ENCODE results near the gene ICAM1. TPM values are rescaled to one million over a fixed set of nuclear protein-coding genes. Genes with fewer than 3 reads are reported as not detected.

The ICAM1 gene
- total RNA-seq, 5 donors from 2014 or later (not counting 1 experiment from before 2014, with no cell fraction given): 4.2 to 11.0 (median 5.9) TPM

DNA sequence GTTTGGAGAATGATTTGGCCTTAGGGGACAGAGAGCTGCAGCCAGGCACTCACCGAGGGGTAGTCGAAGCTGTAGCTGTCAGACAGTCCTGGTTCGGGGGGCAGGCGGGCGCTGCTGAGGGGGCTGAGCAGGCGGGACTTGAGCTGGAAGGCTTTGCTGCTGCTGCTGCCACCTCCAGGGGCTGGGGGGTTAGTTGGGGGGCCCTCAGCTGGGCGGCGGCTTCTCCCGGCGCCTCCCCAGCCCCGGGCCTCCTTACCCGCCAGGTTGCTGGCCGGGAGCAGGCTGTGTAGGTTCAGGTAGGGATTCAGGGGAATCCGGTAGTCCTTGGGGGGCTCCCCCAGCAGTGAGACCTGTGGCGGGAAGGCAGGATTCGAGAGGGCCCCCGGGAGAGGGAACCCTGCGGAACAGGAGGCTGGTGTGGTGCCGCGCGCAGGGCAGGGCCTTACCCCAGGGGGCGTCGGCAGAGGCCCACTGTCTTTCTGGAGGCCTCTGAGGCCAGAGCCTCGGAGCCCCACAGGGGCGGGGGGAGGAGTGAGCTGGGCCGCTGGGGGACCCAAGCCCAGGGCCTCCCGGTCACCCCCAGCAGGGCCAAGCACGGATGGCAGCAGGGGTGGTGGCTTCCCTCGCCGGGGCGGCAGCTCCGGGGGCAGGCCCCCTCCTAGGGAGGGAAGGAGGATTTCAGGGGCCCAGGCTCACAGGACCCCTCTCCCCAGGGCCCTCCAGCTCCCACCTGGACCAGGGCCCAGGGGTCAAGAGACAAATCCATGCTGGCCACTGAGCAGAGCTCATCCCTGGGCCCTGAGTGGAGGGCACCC, 49.9 kb downstream of the ICAM1 start:
- DNase-seq (no peak), ATAC-seq (replicated peaks in 1 of 4) (no peak)
- no peaks in the 10 kb centered on the region for H3K27me3 Mint-ChIP-seq
- peaks cover 0 to 8% of the 10 kb centered on the region in 2 experiments for H3K4me1 ChIP-seq (ENCODE audit: control insufficient read depth in 1 of 2, extremely low read depth in 1 of 2, insufficient read depth in 2 of 2, low read length in 2 of 2)
- peaks cover 5 to 7% (median 5%) of the 10 kb centered on the region in 3 donors for H3K4me1 Mint-ChIP-seq
- H3K9me3 Mint-ChIP-seq: no peaks in the 10 kb centered on the region
- WGBS (ENCODE audit: insufficient coverage): 98% methylated on average over 16 of the region's 32 CpGs
- no peak overlapping the region for H3K27ac Mint-ChIP-seq
- H3K27ac ChIP-seq (ENCODE audit: low read length): no peak overlapping the region
- ChIA-PET POLR2A (no interaction called here), CTCF (interaction anchor here in 1 of 2 donors (0.8 kb wide), 1 partner anchor 14 kb away, joined by 3 read pairs; no protein-coding TSS in a partner anchor)
- peaks cover 24% of the 10 kb centered on the region for H3K36me3 Mint-ChIP-seq
- no peak overlapping the region for H3K4me3 ChIP-seq (ENCODE audit: control insufficient read depth in 1 of 2, extremely low read depth in 1 of 2, low read length in 1 of 2)
- H3K4me3 Mint-ChIP-seq: no peak overlapping the region
- H3K27me3 ChIP-seq (replicated peaks in 1 of 2; ENCODE audit: control insufficient read depth in 2 of 2, extremely low read depth in 1 of 2, insufficient read depth in 2 of 2, low read length in 1 of 2): no peaks in the 10 kb centered on the region
- H3K36me3 ChIP-seq (ENCODE audit: control insufficient read depth in 2 of 2, extremely low read depth in 1 of 2, insufficient read depth in 1 of 2, low read length in 1 of 2): peaks cover 36 to 76% of the 10 kb centered on the region in 2 donors
- H3K9me3 ChIP-seq: no peaks in the 10 kb centered on the region

- POLR2A ChIA-PET: no interaction called here
- Histone ChIP-seq H3K9me3 (no peaks in the 10 kb centered on the region), H3K4me3 (ENCODE audit: control insufficient read depth in 1 of 2, extremely low read depth in 1 of 2, low read length in 1 of 2) (no peak overlapping the region), H3K27ac (ENCODE audit: low read length) (no peak overlapping the region), H3K36me3 (ENCODE audit: control insufficient read depth in 2 of 2, extremely low read depth in 1 of 2, insufficient read depth in 1 of 2, low read length in 1 of 2) (peaks cover 39 to 82% of the 10 kb centered on the region in 2 donors), H3K27me3 (replicated peaks in 1 of 2; ENCODE audit: control insufficient read depth in 2 of 2, extremely low read depth in 1 of 2, insufficient read depth in 2 of 2, low read length in 1 of 2) (no peaks in the 10 kb centered on the region), H3K4me1 (ENCODE audit: control insufficient read depth in 1 of 2, extremely low read depth in 1 of 2, insufficient read depth in 2 of 2, low read length in 2 of 2) (peaks cover 0 to 2% of the 10 kb centered on the region in 2 experiments)
- H3K36me3 Mint-ChIP-seq: peaks cover 22% of the 10 kb centered on the region
- peaks cover 0 to 1% (median 0%) of the 10 kb centered on the region in 3 donors for H3K4me1 Mint-ChIP-seq
- no peaks in the 10 kb centered on the region for H3K9me3 Mint-ChIP-seq
- H3K4me3 Mint-ChIP-seq: no peak overlapping the region
- ATAC-seq (replicated peaks in 1 of 4) (no peak), DNase-seq (no peak)
- H3K27me3 Mint-ChIP-seq: no peaks in the 10 kb centered on the region
- WGBS (ENCODE audit: insufficient coverage): 98% methylated on average over 9 of the region's 11 CpGs
- no peak overlapping the region for H3K27ac Mint-ChIP-seq
- CTCF ChIA-PET: interaction anchor here in 1 of 2 donors (0.8 kb wide), 1 partner anchor 14 kb away, joined by 3 read pairs; no protein-coding TSS in a partner anchor
These were observed 50.5 kb downstream of the ICAM1 start for GRCh38 chr19:10321417-10321797.

GRCh38 chr19:10321874-10322835, 51.2 kb downstream of the ICAM1 start:
- Mint-ChIP-seq H3K27me3 (no peaks in the 10 kb centered on the region), H3K27ac (no peak overlapping the region), H3K4me3 (no peak overlapping the region), H3K9me3 (no peaks in the 10 kb centered on the region), H3K36me3 (peaks cover 22% of the 10 kb centered on the region), H3K4me1 (no peaks in the 10 kb centered on the region)
- peaks cover 40 to 83% of the 10 kb centered on the region in 2 donors for H3K36me3 ChIP-seq (ENCODE audit: control insufficient read depth in 2 of 2, extremely low read depth in 1 of 2, insufficient read depth in 1 of 2, low read length in 1 of 2)
- DNase-seq (no peak), ATAC-seq (replicated peaks in 1 of 4) (no peak)
- no peaks in the 10 kb centered on the region for H3K27me3 ChIP-seq (replicated peaks in 1 of 2; ENCODE audit: control insufficient read depth in 2 of 2, extremely low read depth in 1 of 2, insufficient read depth in 2 of 2, low read length in 1 of 2)
- H3K9me3 ChIP-seq: no peaks in the 10 kb centered on the region
- no peak overlapping the region for H3K27ac ChIP-seq (ENCODE audit: low read length)
- POLR2A ChIA-PET: no interaction called here
- H3K4me1 ChIP-seq (ENCODE audit: control insufficient read depth in 1 of 2, extremely low read depth in 1 of 2, insufficient read depth in 2 of 2, low read length in 2 of 2): no peaks in the 10 kb centered on the region
- CTCF ChIA-PET: interaction anchor here in 1 of 2 donors (0.8 kb wide), 1 partner anchor 15 kb away, joined by 3 read pairs; no protein-coding TSS in a partner anchor
- H3K4me3 ChIP-seq (ENCODE audit: control insufficient read depth in 1 of 2, extremely low read depth in 1 of 2, low read length in 1 of 2): no peak overlapping the region
- WGBS (ENCODE audit: insufficient coverage): 97% methylated on average over 12 of the region's 19 CpGs

DNA sequence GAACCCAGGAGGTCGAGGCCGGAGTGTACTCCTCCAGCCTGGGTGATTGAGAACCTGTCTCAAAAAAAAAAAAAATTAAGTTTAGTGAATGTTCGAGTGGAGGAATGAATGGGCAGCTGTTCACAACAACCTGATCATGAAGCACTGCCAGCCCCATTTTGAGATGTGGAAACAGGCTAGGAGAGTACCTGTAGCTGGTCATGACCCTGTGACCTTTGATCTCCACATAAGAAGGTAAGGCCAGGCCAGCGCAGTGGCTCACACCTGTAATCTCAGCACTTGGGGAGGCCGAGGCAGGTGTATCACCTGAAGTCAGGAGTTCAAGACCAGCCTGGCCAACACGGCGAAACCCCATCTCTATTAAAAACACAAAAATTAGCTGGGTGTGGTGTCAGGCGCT, 54.8 kb downstream of the ICAM1 start:
- Mint-ChIP-seq H3K36me3 (peaks cover 18% of the 10 kb centered on the region), H3K9me3 (no peaks in the 10 kb centered on the region), H3K4me1 (peaks cover 0 to 5% (median 2%) of the 10 kb centered on the region in 3 donors), H3K4me3 (no peak overlapping the region), H3K27ac (no peak overlapping the region), H3K27me3 (no peaks in the 10 kb centered on the region)
- 96% methylated on average over 4 of the region's 8 CpGs for WGBS (ENCODE audit: insufficient coverage)
- ChIA-PET POLR2A (no interaction called here), CTCF (no interaction called here)
- Histone ChIP-seq H3K36me3 (ENCODE audit: control insufficient read depth in 2 of 2, extremely low read depth in 1 of 2, insufficient read depth in 1 of 2, low read length in 1 of 2) (peaks cover 45 to 91% of the 10 kb centered on the region in 2 donors), H3K27me3 (replicated peaks in 1 of 2; ENCODE audit: control insufficient read depth in 2 of 2, extremely low read depth in 1 of 2, insufficient read depth in 2 of 2, low read length in 1 of 2) (no peaks in the 10 kb centered on the region), H3K4me1 (ENCODE audit: control insufficient read depth in 1 of 2, extremely low read depth in 1 of 2, insufficient read depth in 2 of 2, low read length in 2 of 2) (peaks cover 0 to 2% of the 10 kb centered on the region in 2 experiments), H3K27ac (ENCODE audit: low read length) (no peak overlapping the region), H3K4me3 (ENCODE audit: control insufficient read depth in 1 of 2, extremely low read depth in 1 of 2, low read length in 1 of 2) (no peak overlapping the region), H3K9me3 (no peaks in the 10 kb centered on the region)
- DNase-seq (no peak), ATAC-seq (replicated peaks in 1 of 4) (no peak)

GRCh38 chr19:10327793-10328192, 56.9 kb downstream of the ICAM1 start:
- Mint-ChIP-seq H3K9me3 (no peaks in the 10 kb centered on the region), H3K27me3 (no peaks in the 10 kb centered on the region), H3K4me3 (no peak overlapping the region), H3K36me3 (peaks cover 9% of the 10 kb centered on the region), H3K27ac (no peak overlapping the region), H3K4me1 (peaks cover 10 to 17% (median 14%) of the 10 kb centered on the region in 3 donors)
- Histone ChIP-seq H3K27ac (ENCODE audit: low read length) (no peak overlapping the region), H3K36me3 (ENCODE audit: control insufficient read depth in 2 of 2, extremely low read depth in 1 of 2, insufficient read depth in 1 of 2, low read length in 1 of 2) (peaks cover 34 to 71% of the 10 kb centered on the region in 2 donors), H3K4me1 (ENCODE audit: control insufficient read depth in 1 of 2, extremely low read depth in 1 of 2, insufficient read depth in 2 of 2, low read length in 2 of 2) (peaks cover 7 to 18% of the 10 kb centered on the region in 2 experiments), H3K27me3 (replicated peaks in 1 of 2; ENCODE audit: control insufficient read depth in 2 of 2, extremely low read depth in 1 of 2, insufficient read depth in 2 of 2, low read length in 1 of 2) (no peaks in the 10 kb centered on the region), H3K4me3 (ENCODE audit: control insufficient read depth in 1 of 2, extremely low read depth in 1 of 2, low read length in 1 of 2) (no peak overlapping the region), H3K9me3 (no peaks in the 10 kb centered on the region)
- ChIA-PET POLR2A (no interaction called here), CTCF (no interaction called here)
- no peak for DNase-seq
- WGBS (ENCODE audit: insufficient coverage): 100% methylated on average over 4 of the region's 7 CpGs
- no peak for ATAC-seq (replicated peaks in 1 of 4)

Measured in T-cell (primary cell).